Cerebellar cortex (tissue), 1 donor: ENCODE measurements around the gene RPL28.
"Not testable (repeated sequence)": the region's sequence is repeated elsewhere in the genome, so short reads cannot be mapped to it uniquely, and the experiment has no call there.

Experiments used
- DNase-seq: peaks from one replicate; pipeline ENCODE4 v3.0.0-alpha.2; 2015; ENCODE audit warnings: low spot score

RPL28 gene

DNA sequence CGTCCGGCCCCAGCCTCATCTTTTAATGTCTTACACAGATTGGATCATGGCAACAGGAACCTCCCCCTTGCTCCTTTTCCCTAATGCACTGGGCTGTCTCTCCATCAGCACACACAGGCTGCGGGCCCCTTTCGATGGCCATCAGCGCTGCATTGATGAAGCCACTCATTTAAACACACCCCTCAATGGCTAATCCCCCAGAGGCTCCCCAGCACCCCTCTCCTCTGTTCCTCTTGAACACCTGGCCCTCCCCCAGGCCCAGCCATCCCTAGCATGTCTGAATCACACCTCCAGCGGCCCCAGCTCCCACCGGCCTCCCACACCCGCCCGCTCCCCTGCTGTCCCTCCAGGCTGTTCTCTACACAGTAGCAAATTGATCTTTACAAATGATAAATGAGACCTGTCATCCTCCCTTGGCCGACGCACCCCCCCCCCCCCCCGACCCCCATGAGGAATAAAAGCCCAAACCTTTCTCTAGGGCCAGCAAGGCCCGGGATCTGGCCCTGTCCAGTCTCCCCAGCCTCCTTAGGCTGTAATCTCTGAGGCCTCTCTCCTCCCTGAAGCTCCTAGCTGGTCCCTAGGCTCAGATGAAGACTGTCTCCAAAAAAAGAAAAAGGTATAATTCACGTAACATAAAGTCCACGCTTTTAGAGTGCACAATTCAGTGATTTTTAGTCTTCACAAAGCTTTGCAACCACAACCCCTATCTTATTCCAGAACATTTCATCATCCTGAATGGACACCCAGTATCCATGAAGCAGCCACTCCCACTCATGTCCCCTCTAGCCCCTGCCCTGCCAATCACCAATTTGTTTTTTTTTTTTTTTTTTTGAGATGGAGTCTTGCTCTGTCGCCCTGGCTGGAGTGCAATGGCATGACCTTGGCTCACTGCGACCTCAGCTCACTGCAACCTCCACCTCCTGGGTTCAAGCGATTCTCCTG is 7.4 kb downstream of the RPL28 start:
- peak; percentile 14 for DNase-seq

DNA sequence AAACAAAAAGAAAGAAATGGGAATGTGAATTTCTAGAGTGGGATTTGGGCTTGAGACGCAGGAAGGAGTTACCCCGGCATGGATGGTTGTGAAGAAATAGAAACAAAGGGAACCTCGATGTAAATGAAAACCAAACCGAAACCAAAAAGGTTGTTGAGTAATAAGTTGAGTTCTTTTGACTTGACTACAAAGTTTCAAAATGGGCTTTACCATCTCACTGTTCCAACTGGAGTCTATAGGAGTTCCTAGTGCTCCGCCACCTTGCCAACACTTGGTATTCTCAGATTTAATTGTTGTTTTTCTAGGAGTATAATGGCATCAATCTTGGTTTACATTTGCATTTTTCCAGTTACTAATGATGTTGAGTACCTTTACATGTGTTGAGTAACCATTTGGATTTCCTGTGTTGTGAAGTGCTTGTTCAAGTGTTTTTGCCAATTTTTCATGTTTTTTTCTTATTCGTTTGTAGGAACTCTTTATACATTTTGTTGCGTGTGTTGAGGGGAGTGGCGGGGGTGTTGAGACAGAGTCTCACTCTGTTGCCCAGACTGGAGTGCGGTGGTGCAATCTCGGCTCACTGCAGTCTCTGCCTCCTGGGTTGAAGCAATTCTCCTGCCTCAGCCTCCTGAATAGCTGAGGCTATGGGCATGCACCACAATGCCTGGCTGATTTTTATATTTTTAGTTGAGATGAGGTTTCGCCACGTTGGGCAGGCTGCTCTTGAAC is 12.6 kb downstream of the RPL28 start:
- no peak for DNase-seq

DNA sequence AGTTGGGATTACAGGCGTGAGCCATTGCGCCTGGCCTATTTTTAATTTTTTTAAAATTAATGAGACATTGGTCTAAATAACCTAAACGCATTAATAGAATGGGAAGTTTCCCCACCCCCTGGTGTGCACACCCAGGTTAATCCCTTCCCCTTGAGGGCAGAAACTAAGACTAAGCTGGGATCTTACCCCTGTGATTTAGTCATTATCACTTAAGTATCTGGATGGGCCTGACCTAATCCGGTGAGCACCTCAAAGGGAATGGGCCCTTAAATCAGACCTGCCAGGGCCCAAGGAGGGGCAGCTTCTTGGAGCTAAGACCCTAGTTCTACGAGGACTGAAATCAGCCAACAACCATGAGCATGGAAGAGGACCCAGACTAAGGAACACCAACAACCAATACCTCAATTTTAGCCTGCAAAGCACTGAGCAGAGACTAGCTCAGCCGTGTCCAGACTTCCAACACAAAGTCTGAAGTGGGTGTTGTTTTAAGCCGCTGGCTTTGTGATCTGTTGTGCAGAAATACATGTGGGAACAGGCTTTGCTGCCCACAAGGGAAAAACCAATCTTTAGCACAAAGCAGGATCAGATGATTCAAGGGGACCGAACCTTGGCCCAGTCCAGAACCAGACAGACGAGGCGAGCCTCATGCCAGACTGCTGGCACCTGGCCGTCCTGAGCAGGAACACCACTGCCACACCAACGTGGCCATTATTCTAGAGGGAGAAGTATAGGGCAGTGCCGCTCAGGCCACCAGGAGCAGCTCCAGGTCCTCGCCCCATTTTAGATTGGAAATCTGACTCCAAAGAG is 14.8 kb downstream of the RPL28 start:
- DNase-seq, result no peak

- DNase-seq, result not testable (repeated sequence)
Measured at GRCh38 chr19:55401390-55401789, 15.7 kb downstream of the RPL28 start.

DNA sequence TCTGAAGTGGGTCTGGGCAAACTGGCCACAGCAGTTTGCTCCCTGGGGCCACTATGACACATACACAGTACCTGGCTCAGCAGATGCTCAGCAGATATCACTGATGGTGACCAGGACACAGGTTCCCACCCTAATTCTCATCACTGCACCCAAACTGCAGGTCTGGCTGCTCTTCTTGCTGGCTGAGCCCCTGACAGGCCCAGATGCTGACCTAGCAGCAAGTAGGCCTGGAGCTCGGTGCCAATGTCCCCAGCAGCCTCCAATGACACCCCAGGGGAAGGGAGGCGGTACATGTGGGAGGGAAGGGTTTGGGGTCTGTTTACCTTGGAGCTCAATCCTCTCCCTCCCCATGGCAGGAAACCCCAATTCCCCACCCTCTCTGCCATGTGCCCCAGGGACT is 16.8 kb downstream of the RPL28 start:
- DNase-seq, result no peak

- no peak for DNase-seq
Measured at GRCh38 chr19:55405638-55406037, 19.9 kb downstream of the RPL28 start.

DNA sequence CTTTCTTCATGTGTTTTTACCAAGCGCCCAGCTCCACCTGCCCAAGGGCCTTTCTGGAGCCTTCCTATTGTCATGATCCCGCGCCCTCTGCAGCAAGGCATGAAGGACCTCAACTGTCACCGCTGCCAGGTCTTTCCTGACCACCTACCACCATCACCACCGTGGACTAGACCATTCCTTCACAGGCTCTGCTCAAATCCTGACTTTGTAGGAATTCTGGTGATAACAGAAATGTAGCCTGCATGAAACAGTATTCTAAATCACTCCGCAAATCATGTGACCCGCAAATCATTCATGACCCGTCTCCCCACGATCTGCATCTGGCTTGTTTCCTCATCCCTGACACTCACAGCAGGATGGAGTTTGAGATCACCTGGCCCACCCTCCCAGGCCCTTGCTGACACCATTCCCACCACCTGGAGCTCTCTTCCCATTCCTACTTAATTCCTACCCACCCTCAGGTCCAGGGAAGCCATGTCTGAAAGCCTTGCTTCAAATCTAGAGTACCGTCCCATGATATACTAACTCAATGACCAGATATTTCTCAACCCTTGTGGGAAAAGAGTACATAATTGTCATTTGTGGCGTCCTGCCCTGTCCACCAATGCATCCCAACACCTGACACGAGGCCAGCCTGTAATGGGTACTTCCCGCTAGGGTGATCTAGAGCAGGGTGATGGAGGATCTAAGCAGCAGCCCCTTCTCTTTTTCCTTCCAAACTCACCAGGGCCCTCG is 20.5 kb downstream of the RPL28 start:
- no peak for DNase-seq

DNA sequence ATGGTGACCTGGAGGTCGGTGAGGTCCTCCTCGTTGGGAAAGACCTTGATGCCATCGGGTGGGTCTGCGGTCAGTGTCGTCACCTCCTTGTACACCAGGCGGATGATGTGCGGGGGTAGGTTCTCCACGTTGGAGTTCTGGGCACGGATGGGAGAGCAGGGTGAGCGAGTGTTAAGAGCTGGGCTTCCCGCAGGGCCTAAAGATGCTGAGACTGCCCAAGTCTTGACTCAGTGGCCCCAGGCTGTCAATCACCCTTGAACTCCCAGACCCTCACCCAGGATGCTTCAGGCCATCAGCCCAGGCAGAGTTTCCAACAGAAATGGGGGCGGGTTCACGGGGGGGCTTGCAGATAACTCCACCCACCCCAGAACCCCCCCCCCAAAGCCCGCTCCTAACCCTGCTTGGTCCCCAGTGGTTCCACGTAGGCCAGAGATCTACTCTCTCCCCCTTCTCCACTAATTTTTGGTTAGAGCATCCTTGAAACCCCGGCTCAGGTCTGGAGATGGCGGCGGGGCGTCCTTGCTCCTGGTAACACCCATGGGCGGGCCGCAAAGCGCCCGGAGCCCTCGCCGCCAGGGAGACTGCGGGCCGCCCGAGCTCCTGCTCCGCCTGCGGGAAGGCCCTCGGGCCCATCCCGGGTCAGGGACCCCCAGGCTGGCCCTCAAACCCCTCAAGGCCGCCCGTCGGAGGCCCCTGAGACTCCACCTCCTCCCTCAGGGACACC is 21.3 kb downstream of the RPL28 start:
- no peak for DNase-seq

- not testable (repeated sequence) for DNase-seq
Measured at GRCh38 chr19:55407550-55407799, 21.7 kb downstream of the RPL28 start, which contains the start of gene UBE2S. Gene UBE2S (minus strand): TSS chr19:55407788. CDS start chr19:55407589, 199 bp downstream.

DNA sequence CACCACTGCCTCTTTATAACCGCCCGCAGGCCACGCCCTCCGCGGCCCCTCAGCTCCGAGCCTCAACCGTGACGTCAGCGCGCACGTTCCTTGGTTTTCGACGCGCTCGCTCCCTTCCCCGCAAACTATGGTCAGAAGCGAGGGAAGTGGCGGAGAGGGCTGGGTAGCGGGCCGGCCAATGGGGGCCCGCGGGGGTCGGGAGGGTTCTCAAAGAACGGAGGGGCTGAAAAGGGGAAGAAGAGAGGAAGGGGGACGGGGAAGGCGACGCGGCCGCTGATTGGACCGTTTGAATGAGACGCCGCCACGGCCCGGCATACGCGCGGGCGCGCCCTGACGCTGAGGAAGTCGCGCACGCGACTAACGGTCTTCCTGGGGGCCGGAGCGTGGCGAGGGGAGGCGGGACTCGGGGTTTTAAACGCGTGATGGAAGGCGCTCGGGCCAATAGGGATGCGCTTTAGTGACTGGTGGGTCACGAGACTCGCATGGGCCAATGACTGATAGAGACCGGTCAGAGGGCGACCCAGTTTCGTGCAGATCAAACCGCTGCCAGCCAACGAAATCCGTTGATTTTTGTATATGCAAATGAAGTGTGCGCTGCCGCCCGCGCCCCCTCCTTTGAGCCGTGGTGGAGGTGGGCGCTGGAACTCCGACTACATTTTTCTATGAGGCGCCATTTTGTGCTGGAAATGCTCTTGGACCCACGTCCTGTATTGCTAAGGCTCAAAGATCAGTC is 22.2 kb downstream of the RPL28 start:
- DNase-seq, result peak; percentile 100

GRCh38 chr19:55408533-55408872 is 22.8 kb downstream of the RPL28 start:
- no peak for DNase-seq

DNA sequence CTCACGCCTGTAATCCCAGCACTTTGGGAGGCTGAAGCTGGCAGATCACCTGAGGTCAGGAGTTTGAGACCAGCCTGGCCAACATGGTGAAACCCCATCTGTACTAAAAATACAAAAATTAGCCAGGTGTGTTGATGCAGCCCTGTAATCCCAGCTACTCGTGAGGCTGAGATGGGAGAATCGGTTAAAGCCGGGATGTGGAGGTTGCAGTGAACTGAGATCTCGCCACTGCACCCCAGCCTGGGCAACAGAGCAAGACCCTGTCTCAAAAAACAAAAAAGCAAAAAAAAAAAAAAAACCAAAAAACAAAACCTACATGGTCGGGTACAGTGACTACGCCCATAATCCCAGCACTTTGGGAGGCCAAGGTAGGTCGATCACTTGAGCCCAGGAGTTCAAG is 23.4 kb downstream of the RPL28 start:
- DNase-seq, result not testable (repeated sequence)

DNA sequence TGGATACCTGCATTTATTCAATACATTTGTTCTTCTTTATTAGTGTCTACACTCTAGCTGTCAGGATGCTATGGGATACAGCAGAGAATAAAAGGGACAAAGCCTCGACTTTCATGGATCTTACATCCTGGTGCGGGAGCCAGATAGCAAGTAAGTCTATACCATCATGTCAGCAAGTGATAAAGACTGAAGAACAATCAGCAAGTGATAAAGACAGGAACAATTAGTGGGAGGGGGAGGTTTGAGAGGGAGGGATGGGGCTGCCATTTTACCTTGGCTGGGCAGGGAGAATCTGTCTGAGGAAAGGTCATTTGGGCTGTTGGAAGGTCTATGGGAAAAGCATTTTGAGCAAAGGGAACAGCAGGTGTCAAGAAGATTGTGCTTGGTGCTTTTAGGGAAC is 24.4 kb downstream of the RPL28 start:
- DNase-seq, result no peak

- peak; percentile 77 for DNase-seq
Measured at GRCh38 chr19:55418185-55418584, 32.5 kb downstream of the RPL28 start.

GRCh38 chr19:55419103-55419502 is 33.4 kb downstream of the RPL28 start:
- no peak for DNase-seq

DNA sequence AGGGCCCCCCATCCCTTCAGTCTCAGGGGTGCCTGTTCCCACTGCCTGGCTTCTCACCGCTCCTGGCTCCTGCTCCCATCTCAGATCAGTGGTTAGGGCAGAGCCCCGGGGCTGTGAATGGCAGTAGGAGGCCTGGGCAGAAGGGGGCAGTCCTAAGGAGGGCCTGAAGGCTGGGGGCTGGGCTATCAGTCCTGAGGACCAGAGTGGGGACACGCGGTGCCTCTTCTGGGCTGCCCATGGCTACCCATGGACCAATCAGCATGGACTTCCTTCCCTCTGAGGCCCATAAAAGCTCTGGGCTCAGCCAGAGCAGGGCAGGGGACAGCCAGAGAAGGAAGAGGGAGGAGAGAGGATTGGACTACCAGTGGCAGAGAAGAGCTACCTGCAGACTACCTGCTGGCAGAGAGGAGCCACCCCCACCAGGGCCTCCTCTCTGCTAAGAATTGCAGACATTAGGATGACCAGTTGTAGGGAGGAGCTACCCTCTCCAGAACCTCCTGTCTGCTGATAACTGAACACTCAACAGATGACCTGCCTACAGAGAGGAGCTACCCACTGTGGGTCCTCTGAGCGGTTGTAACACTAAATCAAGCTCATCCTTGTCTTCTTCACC is 34.0 kb downstream of the RPL28 start:
- no peak for DNase-seq

DNA sequence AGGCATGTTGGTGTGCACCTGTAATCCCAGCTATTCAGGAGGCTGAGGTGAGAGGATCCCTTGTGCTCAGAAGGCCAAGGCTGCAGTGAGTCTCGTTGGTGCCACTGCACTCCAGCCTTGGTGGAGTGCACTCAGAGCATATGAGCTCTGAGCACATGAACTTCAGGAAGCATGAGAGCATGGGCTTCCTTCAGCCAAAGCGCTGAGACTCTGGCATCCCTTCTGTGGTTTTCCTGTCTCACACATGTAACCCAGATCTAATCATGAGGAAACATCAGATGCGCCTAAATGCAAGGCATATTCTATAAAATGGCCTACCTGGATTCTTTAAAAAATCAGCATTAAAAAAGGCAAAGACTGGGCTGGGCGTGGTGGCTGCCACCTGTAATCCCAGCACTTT is 35.5 kb downstream of the RPL28 start:
- DNase-seq, result not testable (repeated sequence)

DNA sequence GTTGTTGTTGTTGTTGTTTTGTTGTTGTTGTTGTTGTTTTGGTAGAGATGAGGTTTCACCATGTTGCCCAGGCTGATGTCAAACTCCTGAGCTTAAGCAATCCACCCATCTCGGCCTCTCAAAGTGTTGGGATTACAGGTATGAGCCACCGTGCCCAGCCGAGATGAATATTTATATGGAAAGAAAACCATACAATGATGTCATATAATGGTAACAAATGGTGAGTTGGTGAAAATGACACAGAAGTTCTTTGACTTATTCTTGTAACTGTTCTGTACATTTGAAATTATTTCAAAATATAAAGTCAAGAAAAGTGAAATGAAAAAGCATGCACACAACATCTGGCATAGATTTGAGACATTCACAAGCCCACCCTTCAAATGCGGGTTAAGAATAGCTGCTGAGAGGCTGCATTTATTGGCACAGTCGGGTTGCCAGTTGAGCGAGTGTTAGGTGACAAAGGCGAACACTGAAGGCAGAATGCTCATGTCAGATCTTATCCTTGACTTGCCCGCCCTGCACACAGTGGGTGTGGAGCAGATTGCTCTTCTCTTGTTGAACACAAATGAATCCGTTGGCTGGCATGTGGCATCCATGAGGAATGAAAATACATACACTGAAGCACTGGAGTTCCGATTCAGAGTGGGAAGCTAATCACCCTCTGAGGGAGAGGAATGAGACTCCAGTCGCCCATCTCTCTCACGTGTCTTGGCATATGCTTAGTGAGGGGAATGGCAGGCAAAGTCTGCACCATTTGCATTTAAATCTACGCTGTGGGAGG is 37.7 kb downstream of the RPL28 start:
- no peak for DNase-seq

DNA sequence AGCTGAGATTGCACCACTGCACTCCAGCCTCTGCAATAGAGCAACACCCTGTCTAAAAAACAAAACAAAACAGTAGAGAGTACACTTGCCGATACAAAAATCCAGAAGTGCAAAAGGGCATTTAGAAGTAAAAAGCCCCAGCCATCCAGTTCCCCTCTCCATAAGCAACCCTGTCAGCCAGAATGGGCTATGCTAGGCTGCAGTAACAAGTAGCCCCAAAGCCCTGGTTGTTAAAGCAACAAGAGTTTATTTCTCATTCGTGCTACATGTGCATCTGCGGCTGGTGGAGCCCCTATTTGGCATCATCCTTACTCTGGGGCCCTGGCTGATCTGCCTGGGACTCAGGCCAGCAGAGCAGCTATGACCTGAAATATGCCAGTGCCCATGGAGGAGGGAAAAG is 38.8 kb downstream of the RPL28 start:
- no peak for DNase-seq
